GM19397 (cell line): ENCODE results near the gene SYT3.

Experiments used
- ATAC-seq: cut with Tn5 transposase; IDR thresholded peaks from one replicate; pipeline ENCODE4 v1.9.1; 2021; ENCODE audit warnings: mild to moderate bottlenecking, moderate library complexity; ENCODE audit not compliant: unreplicated experiment

Gene SYT3

GRCh38 chr19:50661766-50662650 is 22.3 kb upstream of the SYT3 start:
- ATAC-seq: no peak

- ATAC-seq: no peak
These were observed 21.3 kb upstream of the SYT3 start for GRCh38 chr19:50661023-50661422.

GRCh38 chr19:50660088-50660366 is 20.3 kb upstream of the SYT3 start:
- ATAC-seq: no peak

GRCh38 chr19:50659318-50660087 is 19.8 kb upstream of the SYT3 start:
- ATAC-seq: no peak

GRCh38 chr19:50658441-50659317 is 19.0 kb upstream of the SYT3 start:
- ATAC-seq: no peak

GRCh38 chr19:50657712-50658440 is 18.2 kb upstream of the SYT3 start:
- no peak for ATAC-seq

GRCh38 chr19:50657222-50657669 is 17.6 kb upstream of the SYT3 start:
- ATAC-seq: no peak

GRCh38 chr19:50654882-50655281 is 15.2 kb upstream of the SYT3 start:
- no peak for ATAC-seq

GRCh38 chr19:50652722-50653121 is 13.0 kb upstream of the SYT3 start:
- no peak for ATAC-seq

GRCh38 chr19:50651174-50651573 is 11.5 kb upstream of the SYT3 start:
- ATAC-seq: no peak

- ATAC-seq: no peak
These were observed 10.0 kb upstream of the SYT3 start, which contains the start of gene C19orf81 for GRCh38 chr19:50649433-50650391. TSS of gene C19orf81 (plus strand) at chr19:50649445. CDS start at chr19:50649445, 0 bp downstream.

GRCh38 chr19:50648659-50649058 is 9.0 kb upstream of the SYT3 start:
- no peak for ATAC-seq

GRCh38 chr19:50647879-50648615 is 8.4 kb upstream of the SYT3 start:
- ATAC-seq: no peak

- no peak for ATAC-seq
These were observed 6.6 kb upstream of the SYT3 start for GRCh38 chr19:50646074-50646807.

- no peak for ATAC-seq
These were observed 5.4 kb upstream of the SYT3 start for GRCh38 chr19:50645107-50645506.

GRCh38 chr19:50644315-50644915 is 4.7 kb upstream of the SYT3 start:
- ATAC-seq: no peak

GRCh38 chr19:50640368-50640767 is 687 bp upstream of the SYT3 start:
- ATAC-seq: no peak

- no peak for ATAC-seq
These were observed 1.1 kb downstream of the SYT3 start for GRCh38 chr19:50638600-50638999.
